DND-41 (cell line): ENCODE data around the gene MFNG.

ENCODE experiments used
- EZH2 ChIP-seq: IDR thresholded peaks from 3 replicates; pipeline ENCODE4 v1.6.1; 2012; ENCODE audit warnings: borderline replicate concordance, low read depth, mild to moderate bottlenecking, moderate library complexity, low read length, inconsistent platforms; ENCODE audit not compliant: severe bottlenecking
- TF ChIP-seq, protein P1 (sequence below): IDR thresholded peaks from 2 replicates; pipeline ENCODE4 v1.5.1; 2012; ENCODE audit warnings: borderline replicate concordance, low read length, moderate library complexity, mild to moderate bottlenecking; ENCODE audit not compliant: poor library complexity, severe bottlenecking; ENCODE audit errors: extremely low read depth

- TF ChIP-seq, protein P1, sequence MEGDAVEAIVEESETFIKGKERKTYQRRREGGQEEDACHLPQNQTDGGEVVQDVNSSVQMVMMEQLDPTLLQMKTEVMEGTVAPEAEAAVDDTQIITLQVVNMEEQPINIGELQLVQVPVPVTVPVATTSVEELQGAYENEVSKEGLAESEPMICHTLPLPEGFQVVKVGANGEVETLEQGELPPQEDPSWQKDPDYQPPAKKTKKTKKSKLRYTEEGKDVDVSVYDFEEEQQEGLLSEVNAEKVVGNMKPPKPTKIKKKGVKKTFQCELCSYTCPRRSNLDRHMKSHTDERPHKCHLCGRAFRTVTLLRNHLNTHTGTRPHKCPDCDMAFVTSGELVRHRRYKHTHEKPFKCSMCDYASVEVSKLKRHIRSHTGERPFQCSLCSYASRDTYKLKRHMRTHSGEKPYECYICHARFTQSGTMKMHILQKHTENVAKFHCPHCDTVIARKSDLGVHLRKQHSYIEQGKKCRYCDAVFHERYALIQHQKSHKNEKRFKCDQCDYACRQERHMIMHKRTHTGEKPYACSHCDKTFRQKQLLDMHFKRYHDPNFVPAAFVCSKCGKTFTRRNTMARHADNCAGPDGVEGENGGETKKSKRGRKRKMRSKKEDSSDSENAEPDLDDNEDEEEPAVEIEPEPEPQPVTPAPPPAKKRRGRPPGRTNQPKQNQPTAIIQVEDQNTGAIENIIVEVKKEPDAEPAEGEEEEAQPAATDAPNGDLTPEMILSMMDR, result no peak
- no peak for TF ChIP-seq EZH2
Measured at GRCh38 chr22:37502342-37503182, 16.4 kb upstream of the MFNG start.
